Measurements from ENCODE around the gene AGPAT4. TPM values are rescaled to one million over a fixed set of nuclear protein-coding genes. Genes with fewer than 3 reads are reported as not detected.
"Not testable (repeated sequence)": the region's sequence is repeated elsewhere in the genome, so short reads cannot be mapped to it uniquely, and the experiment has no call there.

AGPAT4 gene
- total RNA-seq, 1 experiment from 2014 or later = 12.0 TPM

DNA sequence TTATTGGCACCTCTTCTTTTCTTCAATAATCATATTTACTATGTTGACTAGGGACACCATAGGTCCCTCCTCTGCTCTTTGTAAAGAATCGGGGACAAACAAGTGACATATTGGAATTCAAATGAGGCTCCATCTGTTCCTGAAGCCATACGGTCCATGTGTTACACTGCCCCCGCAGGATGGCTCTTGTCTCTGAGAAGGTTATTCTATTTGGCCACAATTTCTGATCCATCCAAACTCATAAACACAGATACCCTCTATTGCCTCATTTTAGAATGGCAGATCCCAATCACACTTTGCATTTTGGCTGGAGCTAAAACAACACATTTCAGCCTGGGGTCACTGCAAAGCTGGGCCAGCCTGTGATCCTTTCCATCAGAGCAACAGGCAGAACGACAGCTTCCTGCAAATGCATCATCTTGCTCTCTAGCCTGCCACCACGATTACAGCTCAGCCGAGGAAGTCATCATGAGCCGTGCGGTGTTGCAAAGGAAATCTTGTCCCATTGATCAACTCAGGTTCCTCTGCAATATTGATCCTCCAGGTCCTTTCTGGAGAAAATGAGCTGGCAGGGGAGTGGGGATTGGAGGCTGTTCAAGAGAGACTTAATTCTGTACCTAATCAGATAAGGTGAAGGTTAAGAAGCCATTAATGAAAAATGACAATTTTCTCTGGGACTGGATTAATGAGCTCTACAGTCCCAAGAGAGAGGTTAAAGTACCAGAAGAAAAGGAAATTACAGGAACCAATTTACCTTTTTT lies 73.1 kb downstream of the AGPAT4 start:
- DNase-seq (ENCODE audit: low read depth) = peak; percentile 10

DNA sequence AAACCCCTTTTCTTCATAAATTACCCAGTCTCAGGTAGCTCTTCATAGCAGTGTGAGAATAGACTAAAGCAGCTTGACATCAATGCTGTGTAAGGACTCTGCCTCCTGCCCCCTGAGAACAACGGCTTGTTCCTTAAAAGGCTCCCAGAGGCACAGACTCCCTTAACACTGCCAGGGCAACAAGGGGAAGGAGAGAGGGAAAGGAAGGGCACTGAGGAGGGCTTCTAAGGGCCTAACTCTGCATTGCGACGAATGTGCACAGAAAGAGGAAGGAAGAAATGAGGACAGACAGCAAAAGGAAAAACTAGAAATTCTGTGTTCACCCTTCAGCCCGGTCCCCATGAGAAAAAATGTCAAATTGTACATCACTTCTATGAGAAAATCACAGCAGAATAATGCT lies 74.0 kb downstream of the AGPAT4 start:
- DNase-seq (ENCODE audit: low read depth) = no peak

DNA sequence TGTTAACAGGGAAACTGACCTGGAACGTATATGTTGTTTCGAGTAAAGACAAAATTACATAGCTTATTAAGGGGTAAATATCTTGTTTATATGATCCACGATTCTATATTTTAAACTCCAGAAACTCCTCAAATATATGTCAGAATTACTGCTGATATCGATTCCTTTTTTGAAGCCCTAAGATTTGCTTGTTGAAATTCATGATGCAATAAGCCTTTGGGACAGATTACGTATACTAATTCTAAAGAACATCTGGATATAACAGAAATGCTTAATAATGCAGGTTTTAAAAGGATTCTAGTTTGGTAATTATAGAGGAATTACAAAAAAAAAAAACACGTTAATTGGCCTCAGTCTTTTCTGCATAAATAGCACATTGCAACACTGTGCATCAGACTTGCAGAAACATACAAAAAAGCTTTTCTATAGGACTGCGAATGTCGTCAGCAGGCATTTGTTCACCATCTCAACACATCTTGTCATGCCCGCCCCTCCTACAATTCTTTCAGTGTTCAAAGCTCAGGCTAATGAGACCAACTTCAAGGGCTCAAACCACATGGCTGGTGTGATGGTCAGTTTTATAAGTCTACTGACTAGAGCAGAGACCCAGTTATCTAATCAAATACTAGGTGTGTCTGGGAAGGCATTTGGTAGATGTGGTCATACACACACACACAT lies 74.9 kb downstream of the AGPAT4 start:
- DNase-seq (ENCODE audit: low read depth) = no peak

DNA sequence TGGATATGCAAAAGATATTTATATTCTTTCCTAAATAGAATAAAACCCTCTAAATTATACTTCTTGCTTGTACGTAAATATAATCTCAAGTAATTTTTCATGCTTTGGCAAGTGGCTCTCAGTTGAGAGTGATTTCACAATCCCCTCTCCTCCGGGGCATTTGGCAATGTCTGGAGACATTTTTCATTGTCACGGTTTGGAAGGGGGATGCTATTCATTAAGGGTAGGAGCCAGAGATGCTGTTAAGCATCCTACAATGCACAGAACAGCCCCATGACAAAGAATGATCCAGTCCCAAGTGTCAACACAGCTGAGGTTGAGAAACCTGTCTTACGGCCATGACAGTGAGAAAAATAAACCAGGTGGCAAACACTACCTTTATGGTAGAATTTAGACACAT lies 75.7 kb downstream of the AGPAT4 start:
- DNase-seq (ENCODE audit: low read depth) = peak; percentile 32

DNA sequence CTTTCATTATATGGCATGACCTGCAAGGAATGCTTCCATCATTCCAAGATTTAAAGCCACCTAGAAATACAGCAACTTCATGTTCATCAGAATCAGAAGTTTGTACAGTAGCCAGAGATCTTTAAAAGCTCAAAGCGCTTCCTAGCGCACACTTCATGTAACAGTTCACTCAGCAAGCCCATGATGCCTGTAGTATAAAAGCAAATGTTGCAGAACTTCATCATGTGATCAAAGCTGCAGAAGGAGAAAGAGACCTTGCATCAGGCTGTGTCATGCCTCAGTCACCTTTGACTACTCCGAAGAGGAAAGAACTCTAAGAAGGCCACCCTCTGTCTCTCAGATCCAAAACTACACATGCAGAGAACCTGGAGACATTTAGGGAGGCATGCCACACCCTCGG lies 78.5 kb downstream of the AGPAT4 start:
- no peak for DNase-seq (ENCODE audit: low read depth)

DNA sequence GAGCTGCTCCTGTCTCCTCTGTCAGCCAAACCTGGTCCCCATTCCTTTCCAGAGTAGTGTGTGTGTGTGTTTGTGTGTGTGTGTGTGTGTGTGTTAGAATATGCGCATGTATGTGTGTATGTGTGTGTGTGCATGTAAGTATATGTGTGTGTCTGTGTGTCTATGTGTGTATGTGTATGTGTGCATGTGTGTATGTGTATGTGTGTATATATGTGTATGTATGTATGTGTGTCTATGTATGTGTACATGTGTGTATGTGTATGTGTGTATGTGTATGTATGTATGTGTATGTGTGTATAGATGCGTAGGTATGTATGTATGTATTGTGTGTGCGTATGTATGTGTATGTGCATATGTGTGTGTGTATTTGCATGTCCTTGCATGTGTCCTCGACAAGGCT lies 79.5 kb downstream of the AGPAT4 start:
- no peak for DNase-seq (ENCODE audit: low read depth)

DNA sequence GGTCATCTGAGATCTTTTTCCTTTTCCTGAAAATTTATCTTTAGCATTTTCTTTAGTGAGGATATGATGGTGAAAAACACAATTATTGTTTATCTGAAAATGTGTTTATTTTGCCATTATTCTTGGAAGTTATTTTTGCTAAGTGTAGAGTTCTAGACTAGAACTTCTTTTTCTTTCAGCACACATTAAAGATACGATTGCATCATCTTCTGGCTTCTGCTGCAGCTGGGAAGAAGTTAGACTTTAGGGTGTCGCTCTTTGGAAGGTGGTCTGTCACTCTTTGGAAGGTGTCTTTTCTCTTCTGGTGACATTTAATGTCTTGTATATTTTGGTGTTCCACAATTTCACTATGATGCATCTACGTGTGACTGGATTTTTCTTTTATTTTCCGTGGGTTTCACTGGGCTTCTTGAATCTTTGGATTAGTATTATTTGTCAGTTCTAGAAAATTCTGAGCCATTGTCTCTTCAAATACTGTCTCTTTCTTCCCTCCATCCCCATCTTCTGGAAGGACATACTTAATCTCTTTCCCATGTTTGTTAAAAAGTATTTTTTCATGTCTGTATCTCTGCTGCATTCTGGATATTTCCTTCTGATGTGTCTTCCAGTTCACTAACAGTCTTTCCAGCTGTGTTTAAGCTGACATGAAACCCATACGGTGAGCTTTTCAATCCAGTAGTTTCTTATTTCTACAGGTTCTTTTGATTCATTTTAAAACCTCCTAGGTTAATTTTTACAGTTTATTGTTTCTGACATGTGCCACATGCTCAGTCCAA lies 81.0 kb downstream of the AGPAT4 start:
- no peak for DNase-seq (ENCODE audit: low read depth)

DNA sequence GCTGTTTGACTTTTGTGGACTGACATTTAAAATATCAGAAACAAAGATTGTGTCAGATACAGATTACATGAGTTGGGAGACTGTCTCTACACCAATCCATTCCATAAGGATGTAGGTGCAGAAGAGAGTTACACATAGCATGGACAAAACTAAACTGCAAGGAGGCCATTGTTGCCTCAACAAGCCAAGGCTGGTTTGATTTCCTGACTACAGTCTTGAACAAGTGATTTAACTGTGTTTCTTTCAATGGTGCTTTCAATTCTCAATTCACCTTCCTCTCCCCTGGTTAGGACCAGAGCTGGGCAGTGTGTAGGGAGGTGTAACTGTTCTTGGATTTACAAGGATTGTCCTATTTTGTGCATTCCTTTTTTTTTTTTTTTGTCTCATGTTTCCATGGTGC lies 82.2 kb downstream of the AGPAT4 start:
- no peak for DNase-seq (ENCODE audit: low read depth)

DNA sequence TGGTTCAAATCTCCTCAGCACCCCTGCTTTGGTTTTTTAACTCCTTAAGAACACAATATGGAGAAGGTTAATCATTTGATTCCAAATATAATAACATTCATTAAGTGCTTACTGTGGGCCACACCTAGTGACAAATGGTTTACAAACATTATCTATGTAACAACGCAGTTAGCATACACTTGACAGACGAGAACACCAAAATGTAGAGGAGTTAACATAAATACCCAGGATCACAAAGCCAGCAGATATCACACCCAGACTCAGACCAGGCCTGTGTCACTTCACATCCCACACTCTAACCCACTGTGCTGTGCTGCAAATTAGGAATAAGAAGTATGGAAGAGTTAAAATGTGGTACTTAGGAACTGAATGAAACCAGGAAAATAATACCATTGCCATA lies 82.9 kb downstream of the AGPAT4 start:
- DNase-seq (ENCODE audit: low read depth) = no peak

DNA sequence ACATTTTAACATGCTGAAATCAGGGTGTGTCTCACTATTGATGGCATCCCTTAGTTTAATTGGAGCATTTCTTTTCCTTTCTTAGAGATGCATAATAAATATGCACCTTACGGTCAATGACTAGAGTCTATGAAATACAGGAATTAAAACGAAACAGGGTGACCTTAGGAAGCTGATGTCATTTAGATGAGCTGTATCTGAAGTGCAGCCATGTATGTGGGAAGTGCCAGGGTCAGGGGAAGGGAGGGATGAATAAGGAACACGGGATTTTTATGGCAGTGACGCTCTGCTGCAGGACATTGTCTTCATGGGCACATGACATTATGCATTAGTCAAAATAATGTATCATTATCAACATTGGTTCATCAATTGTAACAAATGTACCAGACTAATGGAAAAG lies 84.0 kb downstream of the AGPAT4 start:
- no peak for DNase-seq (ENCODE audit: low read depth)

DNA sequence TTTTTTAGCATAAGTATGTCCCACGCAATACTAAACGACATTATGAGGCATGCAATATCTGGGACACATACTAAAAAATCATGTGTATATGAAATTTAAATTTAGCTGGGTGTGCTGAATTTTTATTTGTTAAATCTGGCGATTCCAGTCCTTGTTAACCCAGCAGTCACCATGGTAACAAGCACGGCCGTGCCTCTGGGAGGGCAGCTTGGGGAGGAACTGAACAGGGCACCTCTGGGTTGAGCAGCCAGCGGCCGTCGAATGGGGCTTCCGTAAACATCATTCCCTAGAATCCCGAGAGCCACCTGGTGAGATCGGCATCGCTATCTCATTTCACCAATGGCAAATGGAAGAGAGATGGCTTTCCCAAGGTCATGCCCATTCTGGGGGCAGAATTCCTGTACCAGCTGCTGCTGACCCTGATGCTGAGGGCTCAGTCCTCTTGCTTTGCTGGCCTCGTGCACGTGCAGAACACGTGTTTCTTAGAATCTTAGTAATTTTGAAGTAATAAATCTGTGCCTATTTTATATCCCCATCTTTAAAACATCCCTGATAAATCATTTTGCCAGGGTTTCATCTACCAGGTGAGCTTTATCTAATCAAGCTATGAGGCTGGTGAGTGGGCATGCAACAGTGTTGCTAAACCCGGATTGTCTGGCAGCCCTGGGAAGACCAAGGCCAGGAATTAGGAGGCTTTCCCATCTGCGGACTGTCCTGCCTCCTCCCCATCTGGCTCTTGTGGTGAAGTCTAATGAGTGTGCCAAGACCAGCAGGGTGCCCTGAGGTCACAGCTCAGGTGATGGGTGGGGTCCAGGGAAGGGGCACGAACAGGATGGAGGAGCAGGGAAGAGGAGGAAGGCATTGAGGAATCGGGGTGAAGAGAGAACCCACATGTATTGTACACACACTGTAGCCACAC lies 85.1 kb downstream of the AGPAT4 start:
- DNase-seq (ENCODE audit: low read depth) = no peak

DNA sequence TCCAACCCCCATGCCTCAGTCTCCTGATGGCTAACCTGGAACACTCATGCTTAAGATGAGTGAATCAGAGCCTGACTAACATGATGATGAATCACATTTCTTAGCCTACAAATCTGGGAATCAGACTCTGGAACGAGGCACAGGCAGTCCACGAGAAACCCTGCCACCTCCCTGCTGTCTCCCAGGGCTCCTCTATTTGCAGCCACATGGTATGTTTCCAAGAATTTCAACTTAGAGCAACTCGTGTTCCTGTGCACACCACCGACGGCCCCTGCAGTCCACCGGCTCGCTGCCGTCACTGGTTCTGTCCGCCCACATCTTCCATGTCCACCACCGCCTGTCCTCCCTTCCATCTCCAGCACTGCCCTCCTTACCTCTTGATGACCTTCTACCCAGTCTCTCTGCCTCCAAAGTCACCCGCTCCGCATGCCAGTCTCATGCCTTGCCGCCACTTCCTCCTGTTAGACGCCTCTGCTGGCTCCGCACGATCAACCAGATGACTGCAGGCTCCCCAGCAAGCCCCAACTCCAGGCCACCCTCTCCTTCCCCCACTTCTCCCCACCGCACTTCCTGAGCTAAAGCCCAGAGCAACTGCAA lies 87.6 kb downstream of the AGPAT4 start:
- peak; percentile 96 for DNase-seq (ENCODE audit: low read depth)

DNA sequence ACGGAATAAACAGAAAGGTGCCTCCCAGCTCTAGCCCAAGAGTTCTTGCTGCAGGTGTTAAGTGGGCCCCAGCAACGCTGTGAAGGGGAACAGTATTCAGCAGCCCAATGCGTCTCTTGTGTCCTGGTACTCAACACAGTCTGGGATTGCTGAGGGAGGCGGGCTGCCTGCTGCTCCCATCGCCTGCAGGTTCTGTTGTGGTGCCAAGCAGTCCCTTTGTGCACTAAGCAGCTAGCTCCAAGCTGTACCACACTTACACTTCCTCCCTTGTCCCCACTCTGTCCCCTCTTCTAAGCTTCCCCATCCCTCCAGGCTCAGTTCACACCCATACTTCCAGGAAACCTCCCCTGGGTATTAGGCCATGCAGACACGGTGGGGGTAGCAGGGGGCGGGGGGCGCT lies 92.7 kb downstream of the AGPAT4 start:
- no peak for DNase-seq (ENCODE audit: low read depth)

DNA sequence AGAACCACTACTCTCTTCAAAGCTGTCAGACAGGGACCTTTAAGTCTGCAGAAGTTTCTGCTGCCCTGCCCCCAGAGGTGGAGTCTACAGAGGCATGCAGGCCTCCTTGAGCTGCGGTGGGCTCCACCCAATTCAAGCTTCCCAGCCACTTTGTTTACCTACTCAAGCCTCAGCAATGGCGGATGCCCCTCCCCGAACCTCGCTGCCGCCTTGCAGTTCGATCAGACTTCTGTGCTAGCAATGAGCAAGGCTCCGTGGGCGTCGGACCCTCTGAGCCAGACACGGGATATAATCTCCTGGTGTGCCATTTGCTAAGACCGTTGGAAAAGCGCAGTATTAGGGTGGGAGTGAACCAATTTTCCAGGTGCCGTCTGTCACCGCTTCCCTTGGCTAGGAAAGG lies 95.7 kb downstream of the AGPAT4 start:
- not testable (repeated sequence) for DNase-seq (ENCODE audit: low read depth)

DNA sequence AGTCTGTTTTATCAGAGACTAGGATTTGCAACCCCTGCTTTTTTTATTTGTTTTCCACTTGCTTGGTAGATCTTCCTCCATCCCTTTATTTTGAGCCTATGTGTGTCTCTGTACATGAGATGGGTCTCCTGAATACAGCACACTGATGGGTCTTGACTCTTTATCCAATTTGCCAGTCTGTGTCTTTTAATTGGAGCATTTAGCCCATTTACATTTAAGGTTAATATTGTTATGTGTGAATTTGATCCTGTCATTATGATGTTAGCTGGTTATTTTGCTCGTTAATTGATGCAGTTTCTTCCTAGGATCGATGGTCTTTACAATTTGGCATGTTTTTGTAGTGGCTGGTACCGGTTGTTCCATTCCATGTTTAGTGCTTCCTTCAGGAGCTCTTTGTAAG lies 97.4 kb downstream of the AGPAT4 start:
- not testable (repeated sequence) for DNase-seq (ENCODE audit: low read depth)

DNA sequence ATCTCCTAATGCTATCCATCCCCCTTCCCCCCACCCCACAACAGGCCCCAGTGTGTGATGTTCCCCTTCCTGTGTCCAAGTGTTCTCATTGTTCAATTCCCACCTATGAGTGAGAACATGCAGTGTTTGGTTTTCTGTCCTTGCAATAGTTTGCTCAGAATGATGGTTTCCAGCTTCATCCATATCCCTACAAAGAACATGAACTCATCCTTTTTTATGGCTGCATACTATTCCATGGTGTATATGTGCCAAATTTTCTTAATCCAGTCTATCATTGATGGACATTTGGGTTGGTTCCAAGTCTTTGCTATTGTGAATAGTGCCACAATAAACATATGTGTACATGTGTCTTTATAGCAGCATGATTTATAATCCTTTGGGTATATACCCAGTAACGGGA lies 101.1 kb downstream of the AGPAT4 start:
- not testable (repeated sequence) for DNase-seq (ENCODE audit: low read depth)

DNA sequence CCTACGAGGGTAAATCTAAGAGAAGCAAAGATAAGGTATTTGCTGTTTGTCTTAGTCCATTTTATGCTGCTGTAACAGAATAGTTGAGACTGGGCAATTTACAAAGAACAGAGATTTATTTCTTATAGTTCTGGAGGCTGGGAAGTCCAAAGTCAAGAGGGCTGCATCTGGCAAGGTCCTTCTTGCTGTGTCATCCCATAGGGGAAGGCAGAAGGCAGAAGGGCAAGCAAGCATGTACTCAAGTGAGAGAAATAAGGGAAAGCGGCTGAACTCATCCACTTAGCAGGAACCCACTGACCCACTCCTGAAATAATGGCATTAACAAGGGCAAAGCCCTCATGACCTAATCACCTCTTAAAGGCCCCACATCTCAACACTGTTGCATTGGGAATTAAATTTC lies 102.7 kb downstream of the AGPAT4 start:
- DNase-seq (ENCODE audit: low read depth) = no peak

DNA sequence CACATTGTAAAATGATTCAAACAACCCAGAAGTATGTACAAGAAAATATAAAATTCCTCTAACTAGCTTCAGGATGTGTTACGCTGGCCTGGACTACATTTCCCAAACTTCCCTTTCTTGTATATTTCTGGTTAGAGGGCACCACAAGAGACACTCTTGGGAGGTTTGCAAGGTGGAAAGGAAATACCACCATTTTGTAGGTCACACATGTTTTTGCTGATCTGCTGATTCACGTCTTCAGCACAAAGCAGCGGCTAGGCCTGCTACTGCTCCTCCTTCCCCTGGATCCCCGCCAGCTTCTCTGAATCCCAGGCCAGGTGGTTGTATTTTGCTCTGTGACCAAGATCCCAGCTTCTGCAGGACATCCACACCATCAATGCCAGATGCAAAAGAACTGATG lies 104.2 kb downstream of the AGPAT4 start:
- peak; percentile 76 for DNase-seq (ENCODE audit: low read depth)

DNA sequence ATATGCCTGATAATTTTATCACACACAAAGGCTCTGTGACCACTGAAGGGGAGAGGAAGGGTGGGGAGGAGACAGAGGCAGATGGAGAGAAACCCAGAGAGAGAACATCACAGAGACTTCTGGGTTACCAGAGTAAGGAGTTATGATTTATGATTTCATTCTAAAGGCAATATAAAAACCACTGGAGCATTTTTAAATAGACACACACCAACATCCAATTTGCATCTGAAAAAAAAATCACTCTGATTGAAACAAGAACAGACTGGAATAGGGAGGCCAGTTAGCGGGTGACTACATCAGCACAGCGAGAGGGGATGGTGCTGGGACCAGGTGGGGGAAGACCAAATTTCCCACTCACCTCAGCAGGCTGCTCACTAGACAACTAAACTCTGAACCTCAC lies 104.8 kb downstream of the AGPAT4 start:
- DNase-seq (ENCODE audit: low read depth) = peak; percentile 31

DNA sequence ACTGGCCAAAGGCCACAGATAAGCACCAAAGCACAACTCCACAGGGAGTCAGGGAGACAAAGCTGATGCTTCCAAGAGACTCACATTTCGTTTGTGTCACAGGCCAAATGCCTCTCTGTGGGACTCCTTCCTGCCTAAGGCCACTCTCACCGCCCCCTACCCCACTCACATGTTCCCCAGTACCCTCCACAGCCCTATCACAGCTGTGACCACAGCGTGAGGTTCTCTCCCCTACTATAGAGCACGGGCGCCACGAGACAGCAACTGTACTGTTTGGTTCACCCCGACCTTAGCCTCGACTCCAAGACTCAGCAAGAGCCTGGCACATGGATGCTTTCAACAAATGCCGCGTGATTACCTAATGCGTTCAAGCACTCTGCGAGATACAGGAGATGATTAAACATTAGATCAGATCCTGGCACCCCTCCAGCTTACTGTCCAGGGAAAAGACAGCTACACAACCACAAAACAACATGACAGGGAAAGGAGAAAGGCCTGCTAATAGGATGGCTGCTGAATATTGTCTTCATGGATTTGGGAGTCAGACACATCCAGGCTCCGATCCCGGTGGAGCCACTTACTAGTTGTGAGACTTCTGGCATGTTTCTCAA lies 105.5 kb downstream of the AGPAT4 start:
- peak; percentile 99 for DNase-seq (ENCODE audit: low read depth)

DNA sequence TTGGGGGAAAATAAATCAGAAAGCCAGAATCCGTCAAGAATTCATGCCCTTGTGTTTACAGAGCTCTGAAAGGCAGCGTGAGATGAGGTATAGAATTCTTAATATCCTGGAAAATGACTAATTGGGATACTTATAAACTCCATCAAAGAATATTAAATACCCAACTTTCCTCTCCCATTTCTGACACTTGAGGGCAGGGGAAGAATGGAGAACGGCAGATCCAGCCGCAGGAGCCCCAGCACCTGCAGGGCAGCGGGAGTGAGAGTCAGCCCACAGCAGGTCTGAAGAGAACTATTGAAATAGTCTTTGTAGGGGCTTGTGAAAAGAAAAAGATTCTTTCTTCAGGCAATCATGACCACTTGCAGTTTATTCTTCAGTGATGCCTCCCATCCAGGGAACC lies 107.2 kb downstream of the AGPAT4 start:
- DNase-seq (ENCODE audit: low read depth) = no peak
